K562 (cell line): ENCODE measurements around the gene ENO2. TPM values are rescaled to one million over a fixed set of nuclear protein-coding genes. Genes with fewer than 3 reads are reported as not detected.

Source experiments
- EWSR1 ChIP-seq: fragments of 450-650 bp; IDR thresholded peaks from 2 replicates; pipeline ENCODE4 v1.6.1; 2018; ENCODE audit warnings: borderline replicate concordance, mild to moderate bottlenecking, low read depth, moderate library complexity; ENCODE audit not compliant: partially characterized antibody
- KLF13 ChIP-seq: fragments of 450-650 bp; IDR thresholded peaks from 2 replicates; pipeline ENCODE4 v1.6.1; 2016; ENCODE audit warnings: missing genetic modification characterization, low read depth, mild to moderate bottlenecking, missing compliant biosample characterization, moderate library complexity, borderline replicate concordance
- NFE2L1 ChIP-seq: fragments of 450-650 bp; IDR thresholded peaks from 2 replicates; pipeline ENCODE4 v1.6.1; 2016; ENCODE audit warnings: missing genetic modification characterization, low read depth, mild to moderate bottlenecking, missing compliant biosample characterization, moderate library complexity, borderline replicate concordance
- NR2C2 ChIP-seq, 2 experiments: fragments of 200-800 bp in 1 of 2; sonication (Bioruptor generic) in 1 of 2; sonication (generic) in 1 of 2; formaldehyde crosslinking in 1 of 2; IDR thresholded peaks; 2 replicates each; pipeline versions ENCODE4 v1.6.1 to v1.8.0; 2016 to 2022; ENCODE audit warnings: mild to moderate bottlenecking in 1 of 2, missing compliant biosample characterization in 1 of 2, missing genetic modification characterization in 1 of 2, missing genetic modification reagents in 1 of 2
- RAD21 ChIP-seq, 2 experiments: fragments of 250-450 bp in 1 of 2; fragments of 450-650 bp in 1 of 2; sonication (Bioruptor Pico) in 1 of 2; formaldehyde crosslinking in 1 of 2; IDR thresholded peaks in 1 of 2; conservative IDR thresholded peaks in 1 of 2; 2 replicates each; pipeline versions ENCODE4 v1.4.0 to v1.8.0; 2020 to 2022; ENCODE audit warnings: mild to moderate bottlenecking in 2 of 2, moderate library complexity in 1 of 2
- SAFB ChIP-seq: fragments of 200-400 bp; formaldehyde crosslinking; IDR thresholded peaks from 2 replicates; pipeline ENCODE4 v1.6.1; 2017; ENCODE audit warnings: low read depth, low read length, borderline replicate concordance
- ZNF140 ChIP-seq: fragments of 250-450 bp; sonication (Bioruptor Pico); IDR thresholded peaks from 2 replicates; pipeline ENCODE4 v1.8.0; 2021; ENCODE audit warnings: moderate library complexity, mild to moderate bottlenecking, inconsistent platforms
- ZNF175 ChIP-seq: fragments of 200-800 bp; sonication (Bioruptor generic); IDR thresholded peaks from 2 replicates; pipeline ENCODE4 v1.6.1; 2016; ENCODE audit warnings: low read depth, mild to moderate bottlenecking, missing genetic modification characterization, missing compliant biosample characterization
- ZNF316 ChIP-seq: fragments of 450-650 bp; IDR thresholded peaks from 2 replicates; pipeline ENCODE4 v1.6.1; 2016
- ZZZ3 ChIP-seq: fragments of 450-650 bp; IDR thresholded peaks from 2 replicates; pipeline ENCODE4 v1.6.1; 2016; ENCODE audit warnings: antibody characterized with exemption, mild to moderate bottlenecking, moderate library complexity
- polyA plus RNA-seq, 8 experiments: library from polyadenylated mRNA; depleted of rRNA in 4 of 8; stranded (reverse) in 5 of 8; unstranded in 3 of 8; fragments of >200 nt; fragmentation: Nextera tagmentation in 2 of 8; fragmentation: Illumina TruSeq in 1 of 8; extraction: Ambion mirVana in 2 of 8; extraction: Trizol in 1 of 8; gene quantifications; 2 replicates each; pipeline versions ENCODE4 v1.2.1 to v1.2.3, GENCODE V29; 2011 to 2014; ENCODE audit warnings: inconsistent platforms in 1 of 8, missing spikeins in 1 of 8
- total RNA-seq, 7 experiments: library from RNA; depleted of rRNA in 6 of 7; stranded (reverse); fragments of >200 nt in 6 of 7; fragmentation: Illumina TruSeq in 2 of 7; extraction: Trizol in 2 of 7; gene quantifications; 2 replicates each; pipeline versions ENCODE4 v1.2.1 to v1.2.3, GENCODE V29; 2011 to 2021; ENCODE audit warnings: low replicate concordance in 1 of 7
- TF ChIP-seq, protein P1 (sequence below), 2 experiments: fragments of 450-650 bp; formaldehyde crosslinking in 1 of 2; IDR thresholded peaks; 2 replicates each; pipeline versions ENCODE4 v1.4.0 to v1.6.1; 2014 to 2020; ENCODE audit warnings: mild to moderate bottlenecking in 2 of 2, borderline replicate concordance in 1 of 2, low read depth in 1 of 2
- TF ChIP-seq, protein P2 (sequence below): fragments of 250-450 bp; sonication (Bioruptor Pico); IDR thresholded peaks from 2 replicates; pipeline ENCODE4 v1.9.0; 2021; ENCODE audit warnings: mild to moderate bottlenecking
- TF ChIP-seq, protein P3 (sequence below): sonication (generic); formaldehyde crosslinking; IDR thresholded peaks from 2 replicates; pipeline ENCODE4 v1.8.0; 2023; ENCODE audit warnings: mild to moderate bottlenecking, missing genetic modification reagents

ENO2 gene
- total and polyA plus RNA-seq, 9 of the 15 experiments (the other 6 are each of a cell fraction or from before 2014, with no cell fraction given): 10.9 to 43.3 (median 21.0) TPM

DNA sequence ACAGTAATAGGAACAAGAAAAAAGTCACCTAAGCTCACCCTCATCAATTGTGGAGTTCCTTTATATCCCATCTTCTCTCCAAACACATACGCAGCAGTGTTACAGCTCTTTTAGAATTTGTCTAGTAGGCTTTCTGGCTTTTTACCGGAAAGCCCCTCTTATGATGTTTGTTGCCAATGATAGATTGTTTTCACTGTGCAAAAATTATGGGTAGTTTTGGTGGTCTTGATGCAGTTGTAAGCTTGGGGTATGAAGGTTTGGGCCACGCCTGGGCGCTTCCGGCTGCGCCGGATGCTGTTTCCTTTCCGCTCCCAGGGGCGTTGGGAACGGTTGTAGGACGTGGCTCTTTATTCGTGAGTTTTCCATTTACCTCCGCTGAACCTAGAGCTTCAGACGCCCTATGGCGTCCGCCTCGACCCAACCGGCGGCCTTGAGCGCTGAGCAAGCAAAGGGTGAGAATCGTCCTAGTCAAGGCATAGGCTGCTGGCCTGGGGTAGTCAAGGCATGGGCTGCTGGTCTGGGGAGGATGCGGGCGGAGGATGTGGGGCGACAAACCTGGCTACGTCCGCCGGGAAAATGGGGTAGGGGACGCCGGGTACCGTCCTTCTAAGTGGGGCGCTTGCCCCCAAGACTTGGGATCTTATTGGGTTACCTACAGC lies 29.5 kb downstream of the ENO2 start, which contains the start of the genes C12orf57 and RNU7-1 (continued):
- TF ChIP-seq NR2C2 (CRISPR knock-in tag; IDR thresholded peaks at IDR 0.05) (no peak), NR2C2 (tag; IDR thresholded peaks at IDR 0.05) (peak; percentile 77), EWSR1 (peak; percentile 91), NFE2L1 (tag) (no peak), ZNF140 (no peak), ZNF175 (no peak), ZZZ3 (no peak; the same call in 1 of the 2 replicates), ZNF316 (peak; percentile 98), SAFB (no peak), RAD21 (CRISPR knock-in tag; conservative IDR thresholded peaks at IDR 0.05 in 1 of 2, IDR thresholded peaks at IDR 0.05 in 1 of 2) (peak in 1 of 2 experiments; percentile 45; a peak in 1 of 4 replicates), KLF13 (tag) (no peak)
- TF ChIP-seq, protein P1, sequence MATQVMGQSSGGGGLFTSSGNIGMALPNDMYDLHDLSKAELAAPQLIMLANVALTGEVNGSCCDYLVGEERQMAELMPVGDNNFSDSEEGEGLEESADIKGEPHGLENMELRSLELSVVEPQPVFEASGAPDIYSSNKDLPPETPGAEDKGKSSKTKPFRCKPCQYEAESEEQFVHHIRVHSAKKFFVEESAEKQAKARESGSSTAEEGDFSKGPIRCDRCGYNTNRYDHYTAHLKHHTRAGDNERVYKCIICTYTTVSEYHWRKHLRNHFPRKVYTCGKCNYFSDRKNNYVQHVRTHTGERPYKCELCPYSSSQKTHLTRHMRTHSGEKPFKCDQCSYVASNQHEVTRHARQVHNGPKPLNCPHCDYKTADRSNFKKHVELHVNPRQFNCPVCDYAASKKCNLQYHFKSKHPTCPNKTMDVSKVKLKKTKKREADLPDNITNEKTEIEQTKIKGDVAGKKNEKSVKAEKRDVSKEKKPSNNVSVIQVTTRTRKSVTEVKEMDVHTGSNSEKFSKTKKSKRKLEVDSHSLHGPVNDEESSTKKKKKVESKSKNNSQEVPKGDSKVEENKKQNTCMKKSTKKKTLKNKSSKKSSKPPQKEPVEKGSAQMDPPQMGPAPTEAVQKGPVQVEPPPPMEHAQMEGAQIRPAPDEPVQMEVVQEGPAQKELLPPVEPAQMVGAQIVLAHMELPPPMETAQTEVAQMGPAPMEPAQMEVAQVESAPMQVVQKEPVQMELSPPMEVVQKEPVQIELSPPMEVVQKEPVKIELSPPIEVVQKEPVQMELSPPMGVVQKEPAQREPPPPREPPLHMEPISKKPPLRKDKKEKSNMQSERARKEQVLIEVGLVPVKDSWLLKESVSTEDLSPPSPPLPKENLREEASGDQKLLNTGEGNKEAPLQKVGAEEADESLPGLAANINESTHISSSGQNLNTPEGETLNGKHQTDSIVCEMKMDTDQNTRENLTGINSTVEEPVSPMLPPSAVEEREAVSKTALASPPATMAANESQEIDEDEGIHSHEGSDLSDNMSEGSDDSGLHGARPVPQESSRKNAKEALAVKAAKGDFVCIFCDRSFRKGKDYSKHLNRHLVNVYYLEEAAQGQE (IDR thresholded peaks at IDR 0.05; ENCODE audit: borderline replicate concordance): no peak
- TF ChIP-seq, protein P1 (CRISPR knock-in tag; IDR thresholded peaks at IDR 0.05; ENCODE audit: low read depth): no peak; the same call in 1 of the 2 replicates
- TF ChIP-seq, protein P2, sequence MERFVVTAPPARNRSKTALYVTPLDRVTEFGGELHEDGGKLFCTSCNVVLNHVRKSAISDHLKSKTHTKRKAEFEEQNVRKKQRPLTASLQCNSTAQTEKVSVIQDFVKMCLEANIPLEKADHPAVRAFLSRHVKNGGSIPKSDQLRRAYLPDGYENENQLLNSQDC (CRISPR knock-in tag): peak; percentile 99
- TF ChIP-seq, protein P3, sequence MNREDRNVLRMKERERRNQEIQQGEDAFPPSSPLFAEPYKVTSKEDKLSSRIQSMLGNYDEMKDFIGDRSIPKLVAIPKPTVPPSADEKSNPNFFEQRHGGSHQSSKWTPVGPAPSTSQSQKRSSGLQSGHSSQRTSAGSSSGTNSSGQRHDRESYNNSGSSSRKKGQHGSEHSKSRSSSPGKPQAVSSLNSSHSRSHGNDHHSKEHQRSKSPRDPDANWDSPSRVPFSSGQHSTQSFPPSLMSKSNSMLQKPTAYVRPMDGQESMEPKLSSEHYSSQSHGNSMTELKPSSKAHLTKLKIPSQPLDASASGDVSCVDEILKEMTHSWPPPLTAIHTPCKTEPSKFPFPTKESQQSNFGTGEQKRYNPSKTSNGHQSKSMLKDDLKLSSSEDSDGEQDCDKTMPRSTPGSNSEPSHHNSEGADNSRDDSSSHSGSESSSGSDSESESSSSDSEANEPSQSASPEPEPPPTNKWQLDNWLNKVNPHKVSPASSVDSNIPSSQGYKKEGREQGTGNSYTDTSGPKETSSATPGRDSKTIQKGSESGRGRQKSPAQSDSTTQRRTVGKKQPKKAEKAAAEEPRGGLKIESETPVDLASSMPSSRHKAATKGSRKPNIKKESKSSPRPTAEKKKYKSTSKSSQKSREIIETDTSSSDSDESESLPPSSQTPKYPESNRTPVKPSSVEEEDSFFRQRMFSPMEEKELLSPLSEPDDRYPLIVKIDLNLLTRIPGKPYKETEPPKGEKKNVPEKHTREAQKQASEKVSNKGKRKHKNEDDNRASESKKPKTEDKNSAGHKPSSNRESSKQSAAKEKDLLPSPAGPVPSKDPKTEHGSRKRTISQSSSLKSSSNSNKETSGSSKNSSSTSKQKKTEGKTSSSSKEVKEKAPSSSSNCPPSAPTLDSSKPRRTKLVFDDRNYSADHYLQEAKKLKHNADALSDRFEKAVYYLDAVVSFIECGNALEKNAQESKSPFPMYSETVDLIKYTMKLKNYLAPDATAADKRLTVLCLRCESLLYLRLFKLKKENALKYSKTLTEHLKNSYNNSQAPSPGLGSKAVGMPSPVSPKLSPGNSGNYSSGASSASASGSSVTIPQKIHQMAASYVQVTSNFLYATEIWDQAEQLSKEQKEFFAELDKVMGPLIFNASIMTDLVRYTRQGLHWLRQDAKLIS (CRISPR knock-in tag): peak; percentile 97
